ENCODE results near the gene NSUN6. TPM values are rescaled to one million over a fixed set of nuclear protein-coding genes. Genes with fewer than 3 reads are reported as not detected.

The NSUN6 gene, protein sequence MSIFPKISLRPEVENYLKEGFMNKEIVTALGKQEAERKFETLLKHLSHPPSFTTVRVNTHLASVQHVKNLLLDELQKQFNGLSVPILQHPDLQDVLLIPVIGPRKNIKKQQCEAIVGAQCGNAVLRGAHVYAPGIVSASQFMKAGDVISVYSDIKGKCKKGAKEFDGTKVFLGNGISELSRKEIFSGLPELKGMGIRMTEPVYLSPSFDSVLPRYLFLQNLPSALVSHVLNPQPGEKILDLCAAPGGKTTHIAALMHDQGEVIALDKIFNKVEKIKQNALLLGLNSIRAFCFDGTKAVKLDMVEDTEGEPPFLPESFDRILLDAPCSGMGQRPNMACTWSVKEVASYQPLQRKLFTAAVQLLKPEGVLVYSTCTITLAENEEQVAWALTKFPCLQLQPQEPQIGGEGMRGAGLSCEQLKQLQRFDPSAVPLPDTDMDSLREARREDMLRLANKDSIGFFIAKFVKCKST
- total RNA-seq = 15.2 and 17.3 TPM in 2 replicates

DNA sequence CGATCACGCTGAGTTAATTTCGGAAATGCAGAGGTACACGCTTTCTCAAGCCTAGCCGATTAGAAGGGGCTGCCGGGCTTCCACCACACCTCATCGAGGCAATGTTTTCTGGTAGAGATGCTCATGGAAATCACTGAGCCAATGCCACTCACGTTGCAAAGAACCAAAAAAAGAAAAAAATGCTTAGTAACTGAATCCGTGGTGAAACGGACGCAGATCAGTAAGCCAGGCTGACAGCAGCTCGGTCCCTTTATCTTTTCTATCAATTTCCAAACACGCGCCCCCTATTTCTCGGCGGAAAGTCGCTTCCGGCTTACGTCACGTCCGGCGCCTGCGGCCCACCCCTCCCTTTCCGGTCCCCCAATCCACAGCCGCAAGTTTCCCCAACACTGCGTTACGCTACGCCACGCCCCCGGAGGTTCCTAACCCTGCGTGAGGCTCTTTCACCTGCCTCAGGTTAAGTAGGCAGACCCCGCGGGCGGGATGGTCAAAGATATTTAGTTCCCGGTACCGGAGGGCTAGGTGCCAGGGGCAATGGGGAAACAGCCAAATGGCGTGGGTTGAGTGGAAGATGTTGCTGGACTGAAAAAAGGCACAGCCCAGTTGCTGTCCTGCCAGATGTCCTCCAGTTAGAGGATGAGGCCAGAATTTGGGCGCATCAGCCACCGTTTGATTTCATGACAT, at the start of gene NSUN6:
Gene NSUN6 (minus strand): TSS at position 264 of the 684 bp plus-strand sequence. CDS start 384 bp downstream, outside the sequence.
- intact Hi-C loops (cut with micrococcal nuclease) = loop anchor here (1.0 to 10.0 kb wide), 10 partner anchors 8 to 1834 kb away; partner anchors contain the start of genes ARL5B, RSU1, ST8SIA6 and STAM

DNA sequence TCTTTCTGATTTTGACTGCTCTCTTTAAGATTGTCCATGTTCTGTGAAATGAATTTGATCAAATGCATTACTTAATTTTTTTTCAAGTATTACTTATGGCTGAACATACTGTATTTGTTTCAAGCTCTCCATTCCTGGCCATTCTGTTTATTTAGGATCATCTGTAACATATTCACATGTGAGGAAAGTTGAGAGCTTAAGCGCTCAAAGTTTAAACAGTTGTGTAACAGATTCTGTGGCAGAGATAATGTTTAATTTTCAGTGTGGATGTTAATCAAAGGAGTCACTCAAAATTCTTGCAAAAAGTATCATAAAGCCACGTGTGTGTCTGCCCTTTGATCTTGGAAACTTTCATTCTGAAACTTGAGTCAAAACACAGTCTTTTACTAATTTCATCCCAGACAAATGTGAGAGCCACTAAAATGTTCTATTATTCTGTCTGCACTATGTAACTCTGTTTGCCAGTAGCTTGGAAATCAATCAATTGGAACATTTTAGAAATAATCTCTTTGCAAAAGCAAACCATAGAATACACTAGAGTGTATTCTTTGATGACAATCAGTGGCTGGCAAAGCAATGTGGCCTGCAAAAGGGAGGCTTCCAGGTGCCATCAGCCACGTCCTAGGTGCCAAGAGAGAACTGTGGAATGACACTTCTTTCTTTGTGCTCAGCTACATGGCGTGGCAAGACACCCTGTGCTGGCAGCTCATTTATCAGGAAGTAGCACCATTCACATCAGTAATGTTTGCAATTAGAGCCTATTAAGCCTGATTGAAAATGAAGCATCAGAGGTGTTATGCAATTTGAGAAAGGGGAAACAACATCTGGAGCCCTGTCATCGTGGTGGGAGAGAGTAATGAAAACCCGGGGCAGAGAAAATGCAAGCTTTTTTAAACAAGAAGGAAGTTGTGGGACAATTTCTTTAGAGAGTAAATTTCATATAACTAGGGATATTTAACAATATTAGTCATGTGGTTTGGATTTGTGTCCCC, 48.8 kb upstream of the NSUN6 start:
- intact Hi-C loops (cut with micrococcal nuclease) = no loop called here

DNA sequence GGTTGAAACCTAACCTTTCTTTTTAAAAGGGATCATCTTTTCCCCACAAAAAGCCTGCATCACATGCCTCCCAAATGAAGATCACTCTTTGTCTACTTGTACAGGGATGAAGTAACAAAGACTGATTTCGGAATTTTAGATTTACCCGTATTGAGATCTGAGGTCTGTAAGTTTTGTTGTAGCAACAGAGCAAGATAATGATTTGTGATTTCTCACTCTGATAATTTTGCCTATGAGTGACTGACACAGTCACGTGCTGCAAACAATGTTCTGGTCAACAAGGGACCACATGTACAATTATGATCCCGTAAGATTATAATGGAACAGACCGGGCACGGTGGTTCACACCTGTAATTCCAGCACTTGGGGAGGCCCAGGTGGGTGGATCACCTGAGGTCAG, 39.2 kb upstream of the NSUN6 start:
- intact Hi-C loops (cut with micrococcal nuclease) = no loop called here

DNA sequence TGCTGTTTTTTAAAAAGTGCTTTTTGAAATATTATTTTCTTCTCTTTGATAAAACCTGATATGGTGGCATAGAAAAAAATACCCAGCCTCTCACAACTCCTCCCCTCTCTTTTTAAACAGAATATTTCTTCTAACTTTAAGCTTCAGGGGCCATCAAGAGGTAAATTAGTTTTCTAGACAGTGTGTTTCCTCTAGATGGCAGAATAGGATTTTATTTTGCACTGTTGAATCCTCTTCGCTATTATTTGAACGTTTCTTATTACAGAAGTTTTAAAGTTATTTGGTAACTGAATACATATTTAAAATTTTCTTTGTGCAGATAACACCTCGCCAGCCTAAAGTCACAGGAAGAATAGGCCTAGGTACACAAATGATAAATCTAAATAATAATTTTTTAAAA, 38.1 kb upstream of the NSUN6 start:
- intact Hi-C loops (cut with micrococcal nuclease) = no loop called here

DNA sequence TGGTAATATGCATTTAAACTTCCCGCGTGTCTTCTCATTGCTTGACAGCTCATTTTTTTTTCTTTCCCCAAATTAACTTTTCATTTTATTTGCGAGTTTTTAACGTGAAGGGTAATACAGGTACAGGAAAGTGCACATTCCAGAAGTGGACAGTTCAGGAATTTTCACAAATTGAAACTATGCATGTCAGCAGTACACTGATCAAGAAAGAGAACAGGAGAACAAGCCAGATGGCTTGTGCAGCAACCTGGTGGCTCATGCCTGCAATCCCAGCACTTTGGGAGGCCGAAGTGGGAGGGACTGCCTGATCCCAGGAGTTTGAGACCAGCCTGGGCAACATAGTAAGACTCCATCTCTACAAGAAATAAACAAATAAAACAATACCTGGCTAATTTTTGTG, 36.3 kb upstream of the NSUN6 start:
- intact Hi-C loops (cut with micrococcal nuclease) = no loop called here

DNA sequence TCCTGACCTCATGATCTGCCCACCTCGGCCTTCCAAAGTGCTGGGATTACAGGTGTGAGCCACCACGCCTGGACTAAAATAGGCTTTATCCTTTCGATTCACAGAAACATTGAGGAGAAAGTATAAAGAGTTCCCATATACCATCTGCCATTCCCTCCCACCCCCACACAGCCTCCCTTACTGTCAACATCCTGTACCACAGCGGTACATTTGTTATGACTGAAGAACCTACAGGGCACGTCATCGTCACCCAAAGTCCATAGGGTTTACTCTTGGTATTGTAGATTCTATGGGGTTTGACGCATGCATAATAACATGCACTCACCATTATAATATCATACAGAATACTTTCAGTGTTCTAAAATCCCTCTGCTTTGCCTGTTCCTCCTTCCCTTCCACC, 35.8 kb upstream of the NSUN6 start:
- intact Hi-C loops (cut with micrococcal nuclease) = no loop called here

DNA sequence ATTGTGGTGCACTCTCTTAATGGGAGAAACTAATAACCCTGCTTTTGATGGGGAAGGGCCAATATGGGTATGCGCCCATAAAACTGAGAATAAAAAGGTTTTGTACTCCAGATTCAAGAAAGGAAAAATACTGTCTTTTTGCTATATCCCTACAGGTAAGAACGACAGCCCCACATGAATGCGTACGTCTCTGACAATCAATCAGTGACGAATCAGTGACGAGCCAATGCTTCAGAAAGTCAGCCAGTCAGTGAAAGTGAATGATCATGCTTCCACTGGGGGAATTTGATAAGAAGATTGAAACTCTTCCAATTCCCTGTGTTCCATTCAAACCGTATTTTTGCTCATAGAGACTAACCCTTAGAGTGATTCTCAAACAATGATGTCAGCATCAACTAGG, 34.2 kb upstream of the NSUN6 start:
- intact Hi-C loops (cut with micrococcal nuclease) = no loop called here

DNA sequence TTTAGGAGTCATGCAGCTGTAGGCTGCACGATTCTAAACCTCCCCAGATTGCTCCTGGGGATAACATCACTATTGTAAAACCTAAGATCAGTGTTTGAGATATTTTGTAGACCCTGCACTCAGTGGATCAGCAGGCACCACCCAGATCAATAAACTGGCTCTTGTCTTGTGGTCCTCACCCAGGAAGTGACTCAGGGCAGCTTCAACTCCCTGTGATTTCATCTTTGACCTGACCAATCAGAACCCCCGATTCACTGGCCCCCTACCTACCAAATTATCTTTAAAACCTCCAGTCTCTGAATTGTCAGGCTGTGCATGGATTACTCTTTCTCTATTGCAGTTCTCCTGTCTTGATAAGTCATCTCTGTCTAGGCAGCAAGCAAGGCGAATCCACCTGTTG, 33.6 kb upstream of the NSUN6 start:
- intact Hi-C loops (cut with micrococcal nuclease) = no loop called here

DNA sequence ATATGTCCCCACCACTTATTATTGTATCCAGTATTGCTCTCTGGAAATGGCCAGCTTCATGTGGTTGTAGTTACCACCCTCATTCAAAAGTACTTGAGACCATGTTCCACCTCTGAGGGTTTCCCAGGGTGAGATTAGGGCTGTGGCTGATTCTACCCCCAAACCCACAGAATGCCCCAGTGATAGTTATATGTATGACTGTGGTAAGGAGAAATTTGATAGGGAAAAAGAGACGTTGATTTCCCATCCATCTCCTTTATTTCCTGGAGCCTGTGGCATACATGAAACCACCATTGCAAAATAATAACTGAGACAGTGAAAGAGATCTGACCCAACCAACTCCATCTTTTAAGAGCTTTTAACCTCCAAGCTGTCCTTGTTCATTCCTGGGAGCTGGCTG, 33.0 kb upstream of the NSUN6 start:
- intact Hi-C loops (cut with micrococcal nuclease) = no loop called here

DNA sequence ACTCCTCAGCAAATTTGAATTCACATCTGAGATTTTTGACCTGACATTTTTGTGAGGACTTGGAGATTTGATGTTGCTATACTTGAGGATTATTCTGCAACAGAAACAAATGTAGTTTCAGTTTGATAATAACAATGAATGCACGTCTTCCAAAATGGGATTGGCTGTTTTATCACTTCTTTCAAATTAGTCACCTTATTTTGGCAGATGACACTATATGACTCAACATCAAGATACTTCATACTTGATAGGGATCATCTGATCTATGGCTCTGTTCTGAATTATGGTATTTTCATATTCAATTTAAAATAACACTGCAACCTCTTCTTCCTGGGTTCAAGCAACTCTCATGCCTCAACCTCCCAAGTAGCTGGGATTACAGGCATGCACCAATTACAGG, 32.0 kb upstream of the NSUN6 start:
- intact Hi-C loops (cut with micrococcal nuclease) = no loop called here

DNA sequence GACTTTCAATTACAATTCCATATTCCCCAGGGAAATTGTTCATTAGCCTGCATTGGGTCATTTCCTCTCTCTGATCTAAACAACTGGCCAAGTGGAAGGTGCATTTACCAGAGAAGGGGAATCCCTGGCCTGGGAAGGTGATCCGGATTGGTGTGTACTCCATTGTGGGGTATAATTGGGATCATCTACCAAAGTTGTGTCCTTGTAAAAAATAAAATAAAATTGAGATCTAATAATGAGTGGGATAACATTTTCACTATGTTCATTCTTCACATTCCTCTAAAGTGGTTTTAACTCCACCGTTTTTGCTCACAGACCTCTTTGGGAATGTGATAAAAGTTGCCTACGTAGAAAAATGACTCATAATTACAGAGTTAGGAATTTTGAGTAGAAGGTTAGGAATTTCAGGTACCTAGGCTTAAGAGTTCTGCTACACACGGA, 30.6 kb upstream of the NSUN6 start:
- intact Hi-C loops (cut with micrococcal nuclease) = no loop called here

DNA sequence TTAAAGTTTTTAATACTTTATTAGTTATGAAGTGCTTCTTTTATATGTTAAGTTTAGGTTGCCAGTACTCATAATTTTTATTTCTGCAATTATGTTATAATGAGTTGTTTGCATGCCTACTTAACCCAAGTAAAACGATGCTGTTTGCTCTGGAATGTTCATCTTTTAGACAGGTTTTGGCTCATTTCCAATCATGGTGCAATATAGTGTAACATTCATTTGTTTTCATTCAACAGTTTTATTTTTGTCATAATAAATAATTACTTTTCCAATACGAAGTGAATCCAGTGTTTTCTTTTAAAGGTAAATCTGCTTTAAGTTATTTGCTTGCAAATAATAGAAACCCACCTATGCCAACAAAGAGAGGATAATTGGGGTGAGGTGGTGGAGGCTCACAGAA, 30.0 kb upstream of the NSUN6 start:
- intact Hi-C loops (cut with micrococcal nuclease) = no loop called here

DNA sequence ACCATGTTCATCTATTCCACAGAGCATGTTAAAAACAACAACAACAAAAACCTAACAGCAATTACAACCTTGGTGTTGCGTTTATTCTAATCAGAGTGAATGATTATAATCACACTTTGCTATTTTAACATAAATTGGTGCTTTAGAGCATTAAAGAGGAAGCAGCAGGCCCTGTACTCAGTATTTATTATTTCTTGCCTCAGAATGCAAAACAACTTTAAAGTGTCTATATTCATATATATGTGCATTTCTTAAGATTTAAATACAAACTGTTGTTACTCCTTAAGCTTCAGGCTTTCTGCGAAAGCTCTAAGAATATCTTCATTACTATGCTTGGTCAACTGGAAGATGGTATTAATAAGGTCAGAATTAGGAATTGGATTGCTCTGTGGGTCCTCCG, 29.4 kb upstream of the NSUN6 start:
- intact Hi-C loops (cut with micrococcal nuclease) = no loop called here

DNA sequence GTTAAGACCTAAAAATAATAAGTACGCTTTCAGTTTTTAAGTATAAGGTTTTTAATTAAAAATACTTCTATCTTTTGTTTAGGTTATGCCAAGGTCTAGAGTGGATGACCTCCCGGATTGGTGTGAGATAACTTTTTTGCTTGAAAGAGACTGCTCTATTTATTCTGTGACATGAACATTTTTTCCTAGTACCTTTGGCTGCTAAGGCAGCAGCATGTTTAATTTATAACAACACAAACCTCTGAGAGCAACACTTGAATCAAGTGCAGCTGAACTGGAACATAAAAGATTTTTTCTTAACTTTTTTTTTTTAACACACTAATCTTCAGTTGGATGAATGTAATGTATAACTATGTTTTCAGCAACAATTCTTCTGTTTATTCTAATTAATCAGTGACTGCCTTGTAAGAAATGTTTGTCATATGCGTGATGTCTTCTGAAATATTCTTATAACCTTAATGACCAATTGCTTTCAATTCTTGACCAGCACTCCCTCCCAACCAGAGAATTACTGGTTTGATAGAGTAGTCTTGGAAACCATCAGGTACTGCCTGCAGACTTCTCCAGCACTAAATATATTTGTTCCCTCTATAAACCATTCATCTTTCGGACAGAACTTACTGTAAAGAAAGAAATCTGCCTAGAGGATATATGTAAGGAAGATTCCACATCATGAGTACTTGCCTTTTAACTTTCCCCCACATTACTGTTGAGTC, 23.9 kb upstream of the NSUN6 start:
- intact Hi-C loops (cut with micrococcal nuclease) = no loop called here

DNA sequence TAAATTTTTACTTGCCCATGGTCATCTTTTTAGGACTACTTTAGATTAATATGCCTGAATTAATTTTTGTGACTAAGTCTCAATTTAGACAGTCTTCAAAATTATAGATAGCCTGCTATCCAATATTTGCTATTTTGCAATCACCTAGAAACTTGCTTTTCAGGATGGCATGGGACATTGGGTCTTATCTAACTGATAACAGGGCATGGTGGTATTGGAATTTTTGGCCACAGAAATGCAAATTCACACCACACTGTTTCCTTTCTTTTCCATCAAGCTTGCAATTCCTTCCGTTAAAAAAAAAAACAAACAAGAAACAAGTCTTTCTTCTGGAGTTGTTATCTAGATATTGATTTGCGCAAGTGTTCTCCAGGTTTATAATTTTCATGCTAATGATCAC, 16.6 kb upstream of the NSUN6 start:
- intact Hi-C loops (cut with micrococcal nuclease) = no loop called here

DNA sequence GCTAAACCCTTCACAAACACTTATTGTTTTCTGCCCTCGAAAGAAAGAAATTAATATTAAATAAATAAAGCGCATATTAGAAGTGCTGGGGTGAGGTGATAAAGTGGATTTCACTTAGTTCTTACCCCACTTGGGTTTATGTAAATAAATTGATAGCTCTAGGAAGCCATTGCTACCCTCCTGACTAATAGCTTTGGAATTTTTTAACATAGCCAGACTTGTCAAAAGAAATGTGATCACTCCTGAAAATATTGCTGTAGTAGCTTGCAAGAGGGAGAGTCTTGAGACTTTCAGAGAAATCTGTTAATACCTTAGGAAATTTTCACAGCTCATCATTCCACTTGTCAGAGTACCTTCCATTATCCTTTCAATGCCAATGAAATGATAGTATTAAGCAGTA, 15.4 kb upstream of the NSUN6 start:
- intact Hi-C loops (cut with micrococcal nuclease) = no loop called here

DNA sequence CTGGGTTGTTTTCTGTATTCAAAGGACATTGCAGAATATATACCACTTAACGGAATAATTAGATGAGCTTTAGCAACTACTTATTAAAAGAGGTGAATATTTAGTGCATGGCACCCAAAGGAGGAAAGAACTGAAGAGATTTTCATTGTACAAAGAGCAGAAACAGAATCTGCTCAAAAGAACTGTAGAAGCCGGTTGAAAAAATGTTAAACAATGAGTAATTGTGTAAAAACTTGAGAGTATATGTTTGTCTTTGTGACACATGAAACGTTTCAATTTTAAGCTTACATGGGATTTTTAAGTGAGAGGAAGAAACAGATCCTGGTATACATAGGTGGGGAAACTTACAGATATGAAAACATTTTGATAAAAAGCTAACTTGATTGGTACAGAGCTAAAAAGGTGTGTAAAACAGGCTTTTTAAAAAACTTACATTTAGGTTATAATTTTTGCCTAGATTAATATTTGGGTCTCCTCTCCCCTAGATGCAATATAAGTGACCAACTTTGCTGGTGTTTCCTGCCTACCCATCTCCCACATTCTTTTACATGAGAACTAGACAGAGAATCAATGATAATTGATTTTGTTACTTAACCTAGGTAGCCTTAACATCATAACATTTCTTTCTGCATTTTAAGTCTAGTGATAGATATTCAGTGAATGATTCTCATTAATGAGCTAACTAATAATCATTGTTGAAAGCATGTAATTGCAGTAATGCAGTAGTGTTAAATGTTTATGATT, 14.6 kb upstream of the NSUN6 start:
- intact Hi-C loops (cut with micrococcal nuclease) = no loop called here

DNA sequence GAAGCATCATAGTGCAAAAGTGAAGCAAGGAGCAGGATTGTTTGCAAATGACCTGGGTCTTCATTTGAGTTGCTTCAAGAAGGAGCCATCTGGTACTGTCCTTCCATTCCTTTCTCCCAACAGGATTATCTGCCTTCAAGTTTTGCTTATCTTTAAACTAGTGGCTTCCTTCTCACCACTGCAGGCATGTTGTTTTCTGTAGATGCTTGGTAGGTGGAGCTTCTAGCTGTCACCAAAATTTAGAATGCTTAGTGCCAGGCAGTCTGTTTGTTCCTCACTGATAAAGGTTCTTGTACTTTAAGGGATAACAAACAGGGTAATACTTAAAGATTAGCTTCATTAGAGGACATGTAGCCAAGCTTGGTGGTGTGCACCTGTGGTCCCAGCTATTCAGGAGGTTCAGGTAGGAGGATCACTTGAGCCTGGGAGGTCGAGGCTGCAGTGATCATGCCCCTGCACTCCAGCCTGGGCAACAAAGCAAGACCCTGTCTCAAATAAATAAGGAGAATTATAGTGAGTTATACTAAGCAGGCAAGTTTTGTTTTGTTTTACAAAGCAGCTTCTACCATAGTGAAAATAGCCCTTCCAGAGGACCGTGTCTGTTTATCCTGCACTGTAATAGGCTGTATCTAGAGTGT, 13.6 kb upstream of the NSUN6 start:
- intact Hi-C loops (cut with micrococcal nuclease) = no loop called here

DNA sequence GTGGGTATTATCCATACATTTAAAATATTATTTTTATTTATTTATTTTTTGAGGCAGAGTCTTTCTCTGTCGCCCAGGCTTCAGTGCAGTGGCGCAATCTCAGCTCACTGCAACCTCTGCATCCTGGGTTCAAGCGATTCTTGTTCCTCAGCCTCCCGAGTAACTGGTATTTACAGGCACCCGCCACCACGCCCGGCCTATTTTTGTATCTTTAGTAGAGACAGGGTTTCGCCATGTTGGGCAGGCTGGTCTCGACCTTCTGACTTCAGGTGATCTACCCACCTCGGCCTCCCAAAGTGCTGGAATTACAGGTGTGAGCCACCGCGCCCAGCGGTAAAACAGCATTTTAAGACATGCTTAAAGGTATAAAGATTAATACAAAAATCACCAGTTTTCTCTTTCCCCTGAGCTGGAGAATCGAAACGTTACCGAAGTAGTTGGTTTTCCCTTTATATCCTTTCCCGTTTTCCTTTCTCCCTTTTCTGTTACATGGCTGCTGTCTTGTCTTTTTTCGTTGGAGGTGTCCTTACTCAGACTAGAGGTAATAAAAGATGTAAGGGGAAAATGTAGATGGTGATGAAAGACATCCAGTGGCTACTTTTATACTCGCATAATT, 9.5 kb upstream of the NSUN6 start:
- intact Hi-C loops (cut with micrococcal nuclease) = no loop called here
